ENCODE data around the gene GRIN3A. TPM values are rescaled to one million over a fixed set of nuclear protein-coding genes. Genes with fewer than 3 reads are reported as not detected.

The GRIN3A gene
- total and polyA plus RNA-seq, 9 of the 15 experiments (the other 6 are each of a cell fraction or from before 2014, with no cell fraction given), result 0.01 to 0.03 TPM; not detected in 7

DNA sequence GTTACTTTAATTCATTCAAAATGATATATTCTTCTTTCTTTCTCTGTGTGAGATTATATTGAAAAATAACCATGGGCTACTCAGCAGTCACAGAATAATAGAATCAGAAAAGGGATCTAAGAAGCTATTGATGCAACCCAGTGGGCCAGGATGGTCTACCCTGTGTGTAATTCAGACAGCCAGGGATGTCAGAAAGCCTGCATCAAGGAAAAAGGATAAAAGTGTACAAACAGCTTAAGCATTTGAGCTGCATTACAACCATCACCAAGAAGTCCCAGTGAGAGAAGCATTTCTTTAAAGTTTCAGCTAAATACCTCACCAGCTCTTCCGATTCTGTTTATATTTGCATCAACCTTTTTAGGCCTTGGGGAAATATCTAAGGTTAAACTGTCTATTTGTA, 105.8 kb downstream of the GRIN3A start:
- no peaks in the 10 kb centered on the region for H3K36me3 ChIP-seq (ENCODE audit: control insufficient read depth, insufficient read depth, low read length)
- 0% methylated on average over 1 of the region's 1 CpG for WGBS (ENCODE audit: insufficient coverage, low coverage, missing lambda C conversion rate)
- no peaks in the 10 kb centered on the region for H3K4me1 ChIP-seq (replicated peaks in 1 of 2; ENCODE audit: control insufficient read depth in 2 of 2, insufficient read depth in 2 of 2, low read length in 2 of 2)
- no peak overlapping the region for H3K27ac ChIP-seq (ENCODE audit: extremely low read depth, low read depth, low read length)
- intact Hi-C loops (cut with micrococcal nuclease), result no loop called here
- DNase-seq (ENCODE audit: extremely low read depth in 1 of 4, low spot score in 3 of 4) (no peak), ATAC-seq (no peak), FAIRE-seq (no peak)
- in situ Hi-C loops (cut with MboI), result no loop called here
- H2AFZ ChIP-seq (ENCODE audit: low read depth, low read length), result no peak overlapping the region
- no peaks in the 10 kb centered on the region for H4K20me1 ChIP-seq (replicated peaks; ENCODE audit: control insufficient read depth, insufficient read depth, low read length)
- H3K9me3 ChIP-seq (replicated peaks; ENCODE audit: control insufficient read depth, insufficient read depth, low read depth, low read length), result no peaks in the 10 kb centered on the region
- TF ChIP-seq, protein P1, sequence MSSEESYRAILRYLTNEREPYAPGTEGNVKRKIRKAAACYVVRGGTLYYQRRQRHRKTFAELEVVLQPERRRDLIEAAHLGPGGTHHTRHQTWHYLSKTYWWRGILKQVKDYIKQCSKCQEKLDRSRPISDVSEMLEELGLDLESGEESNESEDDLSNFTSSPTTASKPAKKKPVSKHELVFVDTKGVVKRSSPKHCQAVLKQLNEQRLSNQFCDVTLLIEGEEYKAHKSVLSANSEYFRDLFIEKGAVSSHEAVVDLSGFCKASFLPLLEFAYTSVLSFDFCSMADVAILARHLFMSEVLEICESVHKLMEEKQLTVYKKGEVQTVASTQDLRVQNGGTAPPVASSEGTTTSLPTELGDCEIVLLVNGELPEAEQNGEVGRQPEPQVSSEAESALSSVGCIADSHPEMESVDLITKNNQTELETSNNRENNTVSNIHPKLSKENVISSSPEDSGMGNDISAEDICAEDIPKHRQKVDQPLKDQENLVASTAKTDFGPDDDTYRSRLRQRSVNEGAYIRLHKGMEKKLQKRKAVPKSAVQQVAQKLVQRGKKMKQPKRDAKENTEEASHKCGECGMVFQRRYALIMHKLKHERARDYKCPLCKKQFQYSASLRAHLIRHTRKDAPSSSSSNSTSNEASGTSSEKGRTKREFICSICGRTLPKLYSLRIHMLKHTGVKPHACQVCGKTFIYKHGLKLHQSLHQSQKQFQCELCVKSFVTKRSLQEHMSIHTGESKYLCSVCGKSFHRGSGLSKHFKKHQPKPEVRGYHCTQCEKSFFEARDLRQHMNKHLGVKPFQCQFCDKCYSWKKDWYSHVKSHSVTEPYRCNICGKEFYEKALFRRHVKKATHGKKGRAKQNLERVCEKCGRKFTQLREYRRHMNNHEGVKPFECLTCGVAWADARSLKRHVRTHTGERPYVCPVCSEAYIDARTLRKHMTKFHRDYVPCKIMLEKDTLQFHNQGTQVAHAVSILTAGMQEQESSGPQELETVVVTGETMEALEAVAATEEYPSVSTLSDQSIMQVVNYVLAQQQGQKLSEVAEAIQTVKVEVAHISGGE (CRISPR knock-in tag; IDR thresholded peaks at IDR 0.05), result no peak
- TF ChIP-seq HMG20A (CRISPR knock-in tag; conservative IDR thresholded peaks at IDR 0.05), result no peak
- no peaks in the 10 kb centered on the region for H3K9me1 ChIP-seq (ENCODE audit: control insufficient read depth, insufficient read depth, low read length)
- BruUV-seq (replicated peaks), result no TSS peak
- no peaks in the 10 kb centered on the region for H3K27me3 ChIP-seq (ENCODE audit: control insufficient read depth in 2 of 2, insufficient read depth in 2 of 2, low read length in 2 of 2)
- H3K4me3 ChIP-seq, result no peak overlapping the region
- H3K79me2 ChIP-seq (ENCODE audit: control insufficient read depth, insufficient read depth, low read length), result no peaks in the 10 kb centered on the region
- no peak overlapping the region for H3K9ac ChIP-seq (ENCODE audit: insufficient read depth in 1 of 2, low read depth in 2 of 2, low read length in 2 of 2)
- POLR2A ChIA-PET, result interaction anchor here (0.6 kb wide), 1 partner anchor 123 kb away, joined by 3 read pairs; no protein-coding TSS in a partner anchor
- no peak overlapping the region for H3K4me2 ChIP-seq (ENCODE audit: insufficient read depth, low read length)
- CTCF ChIA-PET (ENCODE audit: low intra/inter-chr PET ratio), result no interaction called here
